Spleen (tissue), 7 donors: ENCODE data around the gene HMGB4.

Experiments used
- POLR2A ChIP-seq, 3 donors: fragments of 450-650 bp; IDR thresholded peaks; one replicate each; pipeline ENCODE4 v1.5.1; 2017; ENCODE audit warnings: antibody characterized with exemption in 3 of 3, mild to moderate bottlenecking in 1 of 3
- TF ChIP-seq, protein P1 (sequence below), 11 experiments: fragments of 200-600 bp in 7 of 11; fragments of 450-650 bp in 4 of 11; sonication (generic) in 4 of 11; IDR thresholded peaks in 8 of 11; conservative IDR thresholded peaks in 3 of 11; 1 replicate in 7 of 11; 2 replicates in 4 of 11; pipeline versions ENCODE4 v1.4.0 to v1.8.0; 2016 to 2021; ENCODE audit warnings: antibody characterized with exemption in 11 of 11, inconsistent platforms in 4 of 11, mild to moderate bottlenecking in 1 of 11
- donor health status: DM: no; HTN: no; CAD: no; lungs with moderate emphysema.
- donor health status: DM: no; HTN: no; CAD: no.
- donor health status: DM: no; HTN: no; CAD: no.

DNA sequence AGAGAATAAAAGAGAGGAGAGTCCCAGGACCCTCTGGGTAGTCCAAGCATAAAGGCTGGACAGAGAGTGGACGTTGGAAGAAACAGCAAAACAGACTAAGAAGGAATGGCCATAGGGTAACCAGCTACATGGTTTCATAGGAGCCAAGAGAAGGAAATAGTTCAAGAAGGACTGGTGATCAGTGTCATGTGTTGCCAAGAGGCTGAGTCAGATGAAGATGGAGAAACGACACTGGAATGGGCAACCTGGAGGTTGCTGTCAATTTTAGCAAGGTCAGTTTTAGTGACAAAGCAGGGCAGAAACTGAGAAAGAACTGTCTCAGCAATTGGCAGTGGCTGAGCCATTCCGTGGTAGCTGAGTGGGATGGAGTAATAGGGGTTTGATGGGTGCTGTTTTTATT lies 41.4 kb downstream of the HMGB4 start:
- TF ChIP-seq, protein P1, sequence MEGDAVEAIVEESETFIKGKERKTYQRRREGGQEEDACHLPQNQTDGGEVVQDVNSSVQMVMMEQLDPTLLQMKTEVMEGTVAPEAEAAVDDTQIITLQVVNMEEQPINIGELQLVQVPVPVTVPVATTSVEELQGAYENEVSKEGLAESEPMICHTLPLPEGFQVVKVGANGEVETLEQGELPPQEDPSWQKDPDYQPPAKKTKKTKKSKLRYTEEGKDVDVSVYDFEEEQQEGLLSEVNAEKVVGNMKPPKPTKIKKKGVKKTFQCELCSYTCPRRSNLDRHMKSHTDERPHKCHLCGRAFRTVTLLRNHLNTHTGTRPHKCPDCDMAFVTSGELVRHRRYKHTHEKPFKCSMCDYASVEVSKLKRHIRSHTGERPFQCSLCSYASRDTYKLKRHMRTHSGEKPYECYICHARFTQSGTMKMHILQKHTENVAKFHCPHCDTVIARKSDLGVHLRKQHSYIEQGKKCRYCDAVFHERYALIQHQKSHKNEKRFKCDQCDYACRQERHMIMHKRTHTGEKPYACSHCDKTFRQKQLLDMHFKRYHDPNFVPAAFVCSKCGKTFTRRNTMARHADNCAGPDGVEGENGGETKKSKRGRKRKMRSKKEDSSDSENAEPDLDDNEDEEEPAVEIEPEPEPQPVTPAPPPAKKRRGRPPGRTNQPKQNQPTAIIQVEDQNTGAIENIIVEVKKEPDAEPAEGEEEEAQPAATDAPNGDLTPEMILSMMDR (IDR thresholded peaks at IDR 0.05 in 8 of 11, conservative IDR thresholded peaks at IDR 0.05 in 3 of 11): no peak
- no peak for TF ChIP-seq POLR2A (IDR thresholded peaks at IDR 0.05)
